VCaP (cell line): ENCODE measurements around the gene DNAH5.

Experiments
- H3K27ac ChIP-seq: fragments of 450-650 bp; 2 replicates; pipeline ENCODE4 v1.5.1; 2017
- TF ChIP-seq, protein P1 (sequence below): fragments of 450-650 bp; conservative IDR thresholded peaks from 2 replicates; pipeline ENCODE4 v1.5.1; 2017; ENCODE audit warnings: mild to moderate bottlenecking, moderate library complexity

DNAH5 gene

DNA sequence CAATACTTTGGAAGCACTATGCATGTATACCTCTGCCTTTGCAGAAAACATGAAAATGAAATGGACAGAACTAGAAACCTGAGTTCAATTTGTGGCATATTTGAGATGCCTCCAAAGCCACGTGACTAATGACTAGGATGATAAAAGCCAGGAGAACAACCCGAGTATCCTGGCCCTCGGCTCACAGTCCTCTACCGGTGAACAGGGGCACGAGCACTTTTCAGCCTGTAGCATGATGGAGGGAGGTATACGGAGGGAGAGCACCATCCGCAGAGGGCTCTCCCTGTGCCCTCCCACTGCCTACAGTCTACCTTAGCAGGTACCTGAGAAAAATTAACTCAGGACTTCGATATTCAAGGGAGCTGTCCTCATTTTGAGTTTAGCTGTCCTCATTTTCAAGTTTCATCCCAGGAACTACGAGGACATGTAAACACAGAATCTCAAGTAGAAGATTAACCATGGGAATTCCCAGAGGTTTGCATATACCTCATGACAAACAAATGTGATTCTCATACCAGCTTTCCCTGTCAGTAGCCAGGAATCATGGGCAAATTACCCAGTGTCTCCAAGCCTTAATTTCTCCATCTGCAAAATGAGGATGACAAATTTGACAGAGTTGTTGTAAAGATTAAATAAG is 249.3 kb downstream of the DNAH5 start:
- TF ChIP-seq, protein P1, sequence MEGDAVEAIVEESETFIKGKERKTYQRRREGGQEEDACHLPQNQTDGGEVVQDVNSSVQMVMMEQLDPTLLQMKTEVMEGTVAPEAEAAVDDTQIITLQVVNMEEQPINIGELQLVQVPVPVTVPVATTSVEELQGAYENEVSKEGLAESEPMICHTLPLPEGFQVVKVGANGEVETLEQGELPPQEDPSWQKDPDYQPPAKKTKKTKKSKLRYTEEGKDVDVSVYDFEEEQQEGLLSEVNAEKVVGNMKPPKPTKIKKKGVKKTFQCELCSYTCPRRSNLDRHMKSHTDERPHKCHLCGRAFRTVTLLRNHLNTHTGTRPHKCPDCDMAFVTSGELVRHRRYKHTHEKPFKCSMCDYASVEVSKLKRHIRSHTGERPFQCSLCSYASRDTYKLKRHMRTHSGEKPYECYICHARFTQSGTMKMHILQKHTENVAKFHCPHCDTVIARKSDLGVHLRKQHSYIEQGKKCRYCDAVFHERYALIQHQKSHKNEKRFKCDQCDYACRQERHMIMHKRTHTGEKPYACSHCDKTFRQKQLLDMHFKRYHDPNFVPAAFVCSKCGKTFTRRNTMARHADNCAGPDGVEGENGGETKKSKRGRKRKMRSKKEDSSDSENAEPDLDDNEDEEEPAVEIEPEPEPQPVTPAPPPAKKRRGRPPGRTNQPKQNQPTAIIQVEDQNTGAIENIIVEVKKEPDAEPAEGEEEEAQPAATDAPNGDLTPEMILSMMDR, result no peak
- H3K27ac ChIP-seq, result no peak overlapping the region

DNA sequence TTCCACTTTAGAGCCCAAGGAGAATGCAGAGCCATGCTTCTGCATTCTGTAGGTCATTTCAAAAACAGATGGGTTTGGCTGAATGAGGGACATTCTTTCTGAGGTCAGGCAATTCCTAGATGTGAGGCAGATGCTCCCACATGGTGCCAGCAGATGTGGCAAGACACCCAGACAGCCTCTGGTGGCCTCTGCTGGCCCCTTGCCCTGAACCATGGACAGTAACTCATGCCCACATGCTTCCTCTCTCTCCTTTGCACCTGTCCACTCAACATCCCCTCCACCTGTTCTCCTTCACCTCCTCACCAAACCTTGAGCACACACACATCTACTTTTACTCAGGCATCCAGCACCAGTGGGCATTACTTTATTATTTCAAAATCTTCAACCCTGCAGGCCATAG is 252.3 kb downstream of the DNAH5 start:
- no peak overlapping the region for H3K27ac ChIP-seq
- TF ChIP-seq, protein P1, result no peak

DNA sequence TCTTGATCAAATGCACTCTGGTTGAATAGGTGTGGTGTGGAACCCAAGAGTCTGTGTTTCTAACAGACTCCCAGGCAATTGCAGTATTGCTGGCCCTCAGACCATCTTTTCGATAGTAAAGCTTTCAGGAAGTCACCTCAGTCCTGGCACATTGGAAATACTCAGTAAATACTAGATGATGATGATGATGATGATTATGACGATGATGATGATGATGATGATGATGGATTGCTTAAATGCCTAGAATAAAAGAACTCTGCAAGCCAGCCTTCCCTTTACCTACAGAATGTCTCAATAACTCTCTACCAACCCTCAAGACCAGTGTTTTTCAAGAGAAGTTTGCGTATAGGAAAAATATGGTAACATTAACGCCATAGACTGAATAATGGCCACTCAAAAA is 268.0 kb downstream of the DNAH5 start:
- TF ChIP-seq, protein P1, result no peak
- H3K27ac ChIP-seq, result no peak overlapping the region

GRCh38 chr5:13674391-13674790 is 270.1 kb downstream of the DNAH5 start:
- no peak overlapping the region for H3K27ac ChIP-seq
- TF ChIP-seq, protein P1, result no peak

GRCh38 chr5:13673511-13673910 is 271.0 kb downstream of the DNAH5 start:
- H3K27ac ChIP-seq, result no peak overlapping the region
- TF ChIP-seq, protein P1, result no peak

- TF ChIP-seq, protein P1, result no peak
- no peak overlapping the region for H3K27ac ChIP-seq
These were observed 280.1 kb downstream of the DNAH5 start for GRCh38 chr5:13664377-13664776.

DNA sequence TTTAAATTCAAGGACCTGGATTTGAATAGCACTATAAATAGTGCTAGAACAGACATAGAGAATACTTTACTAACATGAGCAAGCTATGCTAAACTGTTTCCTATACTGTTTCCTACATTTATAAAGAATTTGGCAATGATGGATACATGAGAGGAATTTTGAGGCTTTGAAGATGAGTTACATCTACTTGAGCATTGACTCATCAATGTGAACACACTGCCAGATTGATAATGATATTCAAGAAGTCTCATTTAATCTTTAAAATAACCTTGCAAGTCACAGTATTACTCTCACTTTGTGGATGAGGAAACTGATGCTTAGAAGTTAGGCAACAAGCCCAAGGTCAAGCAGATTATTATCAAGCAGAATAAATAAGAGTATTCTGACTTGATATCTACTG is 281.9 kb downstream of the DNAH5 start:
- TF ChIP-seq, protein P1, result no peak
- H3K27ac ChIP-seq, result no peak overlapping the region
